Adipocyte (in vitro differentiated cells): ENCODE data around the gene CRMP1.

Experiments used
- DNase-seq: peaks from one replicate; pipeline ENCODE4 v3.0.0-alpha.2; 2015; ENCODE audit warnings: low read depth
- H3K27me3 ChIP-seq: replicated peaks from 2 replicates; pipeline ENCODE4 v1.7.0; 2013; ENCODE audit warnings: mild to moderate bottlenecking, low read length, moderate library complexity; ENCODE audit not compliant: control insufficient read depth, insufficient read depth
- H3K36me3 ChIP-seq: 2 replicates; pipeline ENCODE4 v1.7.0; 2013; ENCODE audit warnings: low read length, mild to moderate bottlenecking, moderate library complexity; ENCODE audit not compliant: control insufficient read depth, insufficient read depth, severe bottlenecking
- H3K4me1 ChIP-seq: 2 replicates; pipeline ENCODE4 v1.7.0; 2013; ENCODE audit warnings: mild to moderate bottlenecking, low read length, moderate library complexity; ENCODE audit not compliant: control insufficient read depth, insufficient read depth
- H3K4me3 ChIP-seq: 2 replicates; pipeline ENCODE4 v1.7.0; 2013; ENCODE audit warnings: mild to moderate bottlenecking, low read length, moderate library complexity
- H3K9ac ChIP-seq: 2 replicates; pipeline ENCODE4 v1.7.0; 2013; ENCODE audit warnings: mild to moderate bottlenecking, low read length, moderate library complexity
- H3K9me3 ChIP-seq: 2 replicates; pipeline ENCODE4 v1.7.0; 2013; ENCODE audit warnings: mild to moderate bottlenecking, low read length, moderate library complexity; ENCODE audit not compliant: control insufficient read depth

Gene CRMP1

DNA sequence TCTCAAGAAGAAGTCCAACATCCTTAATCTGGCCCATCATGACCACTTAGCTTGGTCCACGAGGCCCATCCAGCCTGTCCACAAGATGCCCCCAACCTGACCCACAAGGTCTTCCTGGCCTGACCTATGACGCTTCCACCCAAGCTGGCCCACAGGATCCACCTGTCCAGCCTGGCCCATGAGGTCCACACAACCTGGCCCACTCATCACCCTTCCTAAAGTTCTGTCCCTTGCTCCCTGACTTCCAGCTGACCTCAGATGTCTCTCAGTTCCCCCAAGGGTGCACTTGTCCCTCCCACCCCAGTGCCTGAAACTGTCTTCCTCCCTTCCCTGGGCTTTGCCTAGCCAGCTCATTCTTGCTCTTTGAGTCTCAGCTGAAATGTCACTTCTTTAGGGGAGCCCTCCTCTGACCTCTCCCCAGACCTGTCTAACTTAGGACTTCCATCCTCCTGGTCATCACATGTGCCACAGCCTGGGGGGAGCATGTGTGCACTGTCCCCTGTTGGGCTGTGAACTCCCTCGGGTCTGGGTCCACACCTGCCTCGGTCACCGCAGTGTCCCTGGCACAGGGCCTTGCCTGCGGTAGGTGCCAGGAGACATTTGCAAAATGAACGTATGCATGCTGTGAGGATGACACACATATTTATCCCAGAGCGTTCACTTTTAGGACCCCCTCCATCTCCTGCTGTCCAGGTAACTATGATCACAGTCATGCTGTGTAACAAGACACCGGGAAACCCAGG lies 120.2 kb downstream of the CRMP1 start:
- no peak for DNase-seq
- Histone ChIP-seq H3K9ac (no peak overlapping the region), H3K27me3 (no peaks in the 10 kb centered on the region), H3K4me3 (no peak overlapping the region), H3K9me3 (peaks cover 19% of the 10 kb centered on the region), H3K36me3 (peaks cover 38% of the 10 kb centered on the region), H3K4me1 (peaks cover 23% of the 10 kb centered on the region)
